CD4-positive, CD25-positive, alpha-beta regulatory T cell (primary cell): ENCODE measurements around the gene STK39. TPM values are rescaled to one million over a fixed set of nuclear protein-coding genes. Genes with fewer than 3 reads are reported as not detected.

ENCODE experiments used
- ATAC-seq, 2 donors: fragments of 150-1000 bp; cut with Tn5 transposase; one replicate each; pipeline ENCODE4 v1.10.0; 2021; ENCODE audit warnings: low read depth in 2 of 2, moderate number of reproducible peaks in 2 of 2, moderate library complexity in 1 of 2
- DNase-seq, 3 donors: peaks; one replicate each; pipeline versions ENCODE4 v3.0.0 to v3.0.0-alpha.2; 2012 to 2022; ENCODE audit warnings: mixed read lengths in 1 of 3
- H3K27ac ChIP-seq: one replicate; pipeline ENCODE4 v1.7.0; 2013; ENCODE audit warnings: mild to moderate bottlenecking, low read length; ENCODE audit not compliant: insufficient read depth, poor library complexity, severe bottlenecking
- H3K27me3 ChIP-seq: one replicate; pipeline ENCODE4 v1.7.0; 2013; ENCODE audit warnings: low read length; ENCODE audit not compliant: control insufficient read depth, insufficient read depth
- H3K36me3 ChIP-seq: one replicate; pipeline ENCODE4 v1.7.0; 2013; ENCODE audit warnings: mild to moderate bottlenecking, low read length, moderate library complexity; ENCODE audit not compliant: control insufficient read depth, insufficient read depth
- H3K4me1 ChIP-seq: 2 replicates; pipeline ENCODE4 v1.7.0; 2013; ENCODE audit warnings: mild to moderate bottlenecking, low read length; ENCODE audit not compliant: insufficient read depth, control insufficient read depth, poor library complexity, severe bottlenecking
- H3K4me3 ChIP-seq: one replicate; pipeline ENCODE4 v1.7.0; 2013; ENCODE audit warnings: low read depth, mild to moderate bottlenecking, low read length, moderate library complexity
- H3K9me3 ChIP-seq, 2 experiments: 1 replicate in 1 of 2; 2 replicates in 1 of 2; pipeline ENCODE4 v1.7.0; 2013; ENCODE audit warnings: low read length in 2 of 2, mild to moderate bottlenecking in 1 of 2, moderate library complexity in 1 of 2; ENCODE audit not compliant: control insufficient read depth in 2 of 2
- H3K27ac Mint-ChIP-seq, 3 donors: one replicate each; pipeline ENCODE4 v1.8.0; 2020 to 2022; ENCODE audit warnings: mild to moderate bottlenecking in 3 of 3, mixed read lengths in 3 of 3, moderate library complexity in 2 of 3
- H3K27me3 Mint-ChIP-seq: one replicate; pipeline ENCODE4 v1.8.0; 2022; ENCODE audit warnings: mild to moderate bottlenecking, mixed read lengths
- H3K36me3 Mint-ChIP-seq: one replicate; pipeline ENCODE4 v1.8.0; 2020; ENCODE audit warnings: mixed read lengths
- H3K4me1 Mint-ChIP-seq, 4 donors: one replicate each; pipeline ENCODE4 v1.8.0; 2020 to 2022; ENCODE audit warnings: mixed read lengths in 4 of 4, mild to moderate bottlenecking in 1 of 4
- H3K4me3 Mint-ChIP-seq, 4 donors: one replicate each; pipeline ENCODE4 v1.8.0; 2020 to 2022; ENCODE audit warnings: mild to moderate bottlenecking in 4 of 4, mixed read lengths in 4 of 4, moderate library complexity in 3 of 4
- H3K9me3 Mint-ChIP-seq, 7 donors: one replicate each; pipeline ENCODE4 v1.8.0; 2020 to 2022; ENCODE audit warnings: mixed read lengths in 7 of 7, mild to moderate bottlenecking in 3 of 7, moderate library complexity in 2 of 7
- polyA plus RNA-seq, 4 donors: library from polyadenylated mRNA; unstranded; fragments of 300-500 nt; fragmentation: Illumina TruSeq; gene quantifications; one replicate each; pipeline ENCODE4 v1.2.3, GENCODE V29; 2021
- total RNA-seq: library from RNA; stranded (reverse); gene quantifications from one replicate; pipeline ENCODE4 v1.2.3, GENCODE V29; 2022

The STK39 gene
- total and polyA plus RNA-seq, 5 donors from 2014 or later = 4.4 to 27.2 (median 7.6) TPM

DNA sequence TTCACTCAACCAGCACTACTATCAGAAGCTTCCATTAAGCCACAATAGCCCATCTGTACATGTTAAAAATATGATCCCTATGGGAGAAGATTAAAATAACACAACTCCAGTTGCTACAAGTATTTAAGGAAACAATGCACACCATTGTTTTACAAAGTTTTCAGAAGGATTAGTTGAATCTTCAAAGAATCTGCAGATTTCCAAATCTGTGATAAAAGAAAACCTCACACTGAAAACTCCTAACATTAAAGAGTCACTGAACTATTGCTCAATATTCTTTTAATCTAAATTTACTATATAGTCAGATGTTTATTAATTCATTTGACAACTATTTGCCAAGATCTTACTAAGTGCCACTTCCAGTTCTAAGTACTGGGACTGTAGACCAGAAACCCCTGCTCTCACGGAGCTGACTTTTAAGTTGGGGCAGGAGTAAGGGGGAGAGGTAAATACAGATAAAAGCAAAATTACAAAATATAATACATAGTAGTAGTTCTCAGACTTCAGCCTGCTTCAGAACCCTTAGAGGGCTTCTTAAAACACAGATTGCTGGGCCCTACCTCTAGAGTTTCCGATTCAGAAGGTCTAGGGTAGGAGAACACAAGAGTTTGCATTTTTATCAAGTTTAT is 94.4 kb downstream of the STK39 start:
- peaks cover 21% of the 10 kb centered on the region for H3K36me3 ChIP-seq
- no peak overlapping the region for H3K27ac ChIP-seq
- no peaks in the 10 kb centered on the region for H3K4me1 ChIP-seq
- H3K4me3 ChIP-seq = no peak overlapping the region
- Mint-ChIP-seq H3K4me1 (peaks cover 20 to 34% (median 26%) of the 10 kb centered on the region in 4 donors), H3K27me3 (peaks cover 4% of the 10 kb centered on the region), H3K9me3 (no peaks in the 10 kb centered on the region), H3K36me3 (peaks cover 24% of the 10 kb centered on the region), H3K4me3 (no peak overlapping the region), H3K27ac (no peak overlapping the region)
- DNase-seq (no peak), ATAC-seq (no peak)
- no peaks in the 10 kb centered on the region for H3K9me3 ChIP-seq
- H3K27me3 ChIP-seq = no peaks in the 10 kb centered on the region

DNA sequence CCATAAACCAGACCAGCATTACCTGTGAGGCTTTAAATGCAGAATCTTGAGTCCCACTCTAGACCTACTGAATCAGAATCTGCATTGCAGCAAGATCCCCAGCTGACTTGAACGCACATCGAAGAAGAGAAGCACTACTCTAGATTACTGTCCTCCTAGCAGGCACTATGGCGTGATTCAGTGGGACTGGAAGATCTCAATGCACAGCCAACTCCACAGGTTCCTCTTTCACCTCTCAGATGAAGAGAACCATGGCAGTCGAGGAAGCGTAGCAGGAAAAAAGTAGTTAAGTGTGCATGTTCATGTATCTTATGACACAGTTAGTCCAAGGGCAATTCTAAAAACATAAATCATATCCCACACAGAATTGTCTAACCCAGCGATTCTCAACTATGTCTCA is 97.4 kb downstream of the STK39 start:
- H3K4me3 Mint-ChIP-seq = no peak overlapping the region
- H3K27ac Mint-ChIP-seq = no peak overlapping the region
- H3K36me3 Mint-ChIP-seq = peaks cover 21% of the 10 kb centered on the region
- no peaks in the 10 kb centered on the region for H3K4me1 ChIP-seq
- peaks cover 16% of the 10 kb centered on the region for H3K36me3 ChIP-seq
- H3K27ac ChIP-seq = no peak overlapping the region
- H3K27me3 Mint-ChIP-seq = peaks cover 4% of the 10 kb centered on the region
- no peaks in the 10 kb centered on the region for H3K9me3 Mint-ChIP-seq
- ATAC-seq = no peak
- H3K4me3 ChIP-seq = no peak overlapping the region
- H3K9me3 ChIP-seq = no peaks in the 10 kb centered on the region
- H3K27me3 ChIP-seq = no peaks in the 10 kb centered on the region
- DNase-seq = no peak
- peaks cover 11 to 23% (median 15%) of the 10 kb centered on the region in 4 donors for H3K4me1 Mint-ChIP-seq

DNA sequence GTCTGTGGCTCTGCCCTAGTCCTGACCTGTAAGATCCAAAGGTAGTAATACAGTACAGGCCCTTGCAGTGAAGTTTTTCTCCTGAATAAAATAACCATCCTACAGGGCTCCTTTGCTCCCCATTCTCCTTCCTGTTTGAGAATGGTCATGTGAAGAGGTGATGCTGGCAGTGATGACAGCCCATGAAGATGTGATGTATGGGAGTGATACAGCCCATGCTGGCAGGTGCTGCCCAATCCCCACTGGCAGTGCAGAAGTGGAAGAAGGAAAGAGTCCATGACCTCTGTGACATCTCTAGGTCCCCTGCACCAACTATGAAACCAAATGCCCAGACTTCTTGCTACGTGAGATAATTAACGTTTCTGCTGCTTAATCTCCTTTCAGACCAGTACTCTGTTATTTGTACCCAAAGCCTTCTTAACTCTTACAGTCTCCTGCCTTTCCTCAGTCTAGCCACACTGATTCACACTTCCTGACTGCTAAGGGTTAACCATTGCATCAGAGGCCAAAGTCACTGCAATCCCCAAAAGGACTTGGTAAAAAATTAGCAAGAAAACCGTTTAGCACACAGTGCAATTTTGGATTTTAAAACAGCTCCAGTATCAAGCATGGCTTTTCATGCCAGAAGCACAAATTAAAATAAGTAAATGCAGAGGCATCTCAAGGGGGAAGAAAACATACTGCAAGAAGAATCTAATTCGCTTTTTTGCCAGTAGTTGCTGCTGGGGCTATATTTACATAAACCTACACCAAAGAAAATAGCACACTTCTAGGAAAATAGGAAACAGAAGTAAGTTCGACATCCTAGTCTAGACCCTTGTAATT is 98.0 kb downstream of the STK39 start:
- Mint-ChIP-seq H3K36me3 (peaks cover 24% of the 10 kb centered on the region), H3K27me3 (peaks cover 4% of the 10 kb centered on the region), H3K27ac (peak overlapping the region in 1 of 3 donors; percentile 30), H3K4me3 (no peak overlapping the region), H3K4me1 (peaks cover 11 to 23% (median 17%) of the 10 kb centered on the region in 4 donors), H3K9me3 (no peaks in the 10 kb centered on the region)
- Histone ChIP-seq H3K36me3 (peaks cover 13% of the 10 kb centered on the region), H3K4me3 (no peak overlapping the region), H3K4me1 (no peaks in the 10 kb centered on the region), H3K27ac (no peak overlapping the region), H3K9me3 (no peaks in the 10 kb centered on the region), H3K27me3 (no peaks in the 10 kb centered on the region)
- ATAC-seq (no peak), DNase-seq (no peak)

DNA sequence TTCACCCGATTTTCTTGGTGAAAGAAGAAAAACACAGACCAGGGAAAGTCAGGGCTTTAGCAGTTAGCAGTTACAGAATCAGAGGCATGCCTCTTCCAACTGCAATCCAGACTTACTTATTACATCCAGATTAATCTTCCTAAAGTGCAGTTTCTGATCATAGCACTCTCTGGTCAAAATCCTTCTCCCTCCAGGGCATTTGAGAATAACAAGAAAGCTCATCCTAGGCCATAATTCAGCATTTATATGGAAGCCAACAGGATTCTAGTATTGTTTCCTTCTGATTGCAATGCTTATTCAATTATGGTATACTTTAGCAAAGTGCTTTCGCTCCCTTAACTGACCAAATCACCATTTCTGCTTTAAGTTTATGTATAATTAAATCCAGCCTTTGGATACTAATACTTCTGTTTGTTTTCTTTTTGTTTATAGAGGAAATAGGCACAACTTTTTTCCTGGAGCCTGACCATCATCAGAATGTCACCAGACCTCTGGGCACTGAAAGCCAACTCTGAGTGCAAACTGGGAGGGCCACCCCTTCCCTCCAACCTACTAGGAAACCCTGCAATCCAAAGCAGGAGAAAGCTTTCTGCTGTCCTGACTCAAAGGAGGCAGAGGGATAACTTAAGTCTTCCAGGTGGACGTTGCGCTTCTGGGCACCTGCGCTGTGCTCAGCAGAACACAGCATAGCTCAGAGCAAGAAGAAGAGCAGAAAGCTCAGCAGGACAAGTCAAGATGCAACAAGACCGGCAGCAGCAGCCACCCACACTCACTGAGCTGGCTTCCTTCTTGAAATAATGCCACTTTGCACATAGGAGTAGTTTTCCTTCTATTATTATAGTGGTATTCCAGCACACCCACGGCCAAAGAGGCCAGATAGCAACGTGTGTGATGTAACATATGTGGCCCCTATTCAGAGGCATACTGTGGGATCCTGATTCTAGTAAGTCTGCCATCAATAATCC is 99.3 kb downstream of the STK39 start:
- H3K9me3 Mint-ChIP-seq = no peaks in the 10 kb centered on the region
- peaks cover 4% of the 10 kb centered on the region for H3K27me3 Mint-ChIP-seq
- ATAC-seq = no peak
- peak overlapping the region in 1 of 3 donors; percentile 39 for H3K27ac Mint-ChIP-seq
- no peak for DNase-seq
- Histone ChIP-seq H3K27me3 (no peaks in the 10 kb centered on the region), H3K4me1 (no peaks in the 10 kb centered on the region), H3K9me3 (no peaks in the 10 kb centered on the region), H3K27ac (no peak overlapping the region), H3K4me3 (no peak overlapping the region), H3K36me3 (peaks cover 12% of the 10 kb centered on the region)
- peaks cover 15 to 19% (median 15%) of the 10 kb centered on the region in 4 donors for H3K4me1 Mint-ChIP-seq
- no peak overlapping the region for H3K4me3 Mint-ChIP-seq
- H3K36me3 Mint-ChIP-seq = peaks cover 27% of the 10 kb centered on the region

DNA sequence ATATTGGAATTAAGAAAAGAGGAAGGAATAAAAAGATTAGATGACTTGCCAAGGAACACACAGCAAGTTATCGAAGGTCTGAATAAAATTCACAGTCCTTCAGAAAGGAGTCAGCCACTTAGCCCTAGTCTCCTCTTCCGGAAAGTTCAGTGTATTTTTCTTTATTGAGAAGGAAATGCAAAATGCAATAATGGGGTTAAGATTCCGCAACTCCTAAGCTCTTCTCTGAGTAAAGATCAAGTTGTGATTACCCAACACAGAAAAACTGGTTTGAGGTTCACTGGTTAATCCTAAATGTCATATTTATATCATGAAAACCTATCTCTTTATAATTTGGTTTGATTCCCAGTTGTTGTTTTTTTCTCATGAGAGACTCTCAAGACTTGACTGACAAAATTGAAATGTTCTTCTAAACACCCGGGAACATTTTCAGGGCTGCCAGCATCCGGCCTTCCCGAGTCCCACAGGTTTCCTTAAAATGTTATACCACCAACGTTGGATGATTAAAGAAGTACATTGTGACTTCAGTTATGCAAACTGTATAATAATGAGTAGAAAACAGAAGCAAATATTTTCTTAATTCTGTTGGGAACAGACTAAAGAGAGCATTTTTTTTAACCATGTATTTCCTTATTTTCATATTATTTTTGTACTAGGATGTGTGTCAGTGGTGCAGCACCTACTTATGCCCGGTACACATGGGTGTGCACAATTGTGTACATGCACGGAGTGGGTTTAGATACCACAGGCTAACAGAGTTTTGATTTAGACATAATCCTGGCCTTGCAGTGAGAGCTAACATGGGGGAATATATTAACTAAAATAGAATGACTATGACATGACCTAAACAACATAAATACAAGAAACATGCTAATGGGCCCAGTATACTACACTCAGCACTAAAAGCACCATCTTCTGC is 100.2 kb downstream of the STK39 start:
- Histone ChIP-seq H3K4me1 (no peaks in the 10 kb centered on the region), H3K27me3 (no peaks in the 10 kb centered on the region), H3K36me3 (peaks cover 12% of the 10 kb centered on the region), H3K27ac (no peak overlapping the region), H3K4me3 (no peak overlapping the region), H3K9me3 (no peaks in the 10 kb centered on the region)
- Mint-ChIP-seq H3K9me3 (no peaks in the 10 kb centered on the region), H3K27ac (peak overlapping the region in 1 of 3 donors; percentile 39), H3K36me3 (peaks cover 21% of the 10 kb centered on the region), H3K4me3 (no peak overlapping the region), H3K27me3 (no peaks in the 10 kb centered on the region), H3K4me1 (peaks cover 9 to 25% (median 16%) of the 10 kb centered on the region in 4 donors)
- no peak for DNase-seq
- ATAC-seq = no peak

DNA sequence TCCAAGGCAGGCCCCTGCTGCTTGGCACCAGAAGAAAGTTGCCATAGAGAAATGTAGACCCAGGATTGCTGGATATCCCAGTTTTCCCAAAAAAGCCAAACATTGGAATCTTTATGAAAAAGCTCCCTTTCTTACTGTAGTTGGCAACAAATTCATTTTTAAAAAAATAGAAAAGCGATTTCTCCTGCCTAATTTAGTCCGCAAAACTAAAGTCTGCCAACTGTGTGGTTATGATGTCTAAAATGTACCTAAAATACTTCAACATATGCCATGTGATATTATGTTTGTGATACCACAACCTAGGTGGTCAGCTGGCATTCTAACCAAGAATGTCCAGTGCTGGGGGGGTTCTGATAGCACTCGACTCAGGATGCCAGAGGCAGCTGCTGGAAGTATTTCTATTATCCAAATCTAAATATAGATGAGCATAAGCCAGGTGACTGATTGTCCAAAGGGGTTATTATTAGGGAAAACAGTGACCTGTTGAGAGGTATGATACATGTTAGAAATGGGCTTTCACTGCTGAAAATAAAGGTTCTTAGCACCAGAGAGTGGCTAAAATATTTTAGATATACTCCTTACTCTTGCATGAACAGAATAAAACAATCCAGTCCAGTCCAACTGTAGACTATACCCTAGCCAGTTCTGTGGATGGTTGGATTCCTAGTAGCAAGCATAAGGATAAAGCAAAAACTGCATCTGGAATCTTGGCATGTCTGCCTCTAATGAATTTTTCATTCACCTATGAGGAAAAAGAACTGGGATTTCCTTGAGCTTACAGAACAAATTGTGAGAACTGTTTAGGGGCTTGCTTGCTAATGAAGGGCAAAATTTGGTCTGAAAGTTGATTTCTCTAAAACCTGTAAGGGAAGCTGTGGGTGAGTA is 101.7 kb downstream of the STK39 start:
- Mint-ChIP-seq H3K27ac (no peak overlapping the region), H3K4me1 (peaks cover 9 to 20% (median 14%) of the 10 kb centered on the region in 4 donors)

More for the DNA sequence above, 101.7 kb downstream of the STK39 start:
- Histone ChIP-seq H3K27ac (no peak overlapping the region), H3K9me3 (no peaks in the 10 kb centered on the region), H3K27me3 (no peaks in the 10 kb centered on the region), H3K4me1 (no peaks in the 10 kb centered on the region), H3K4me3 (no peak overlapping the region), H3K36me3 (peaks cover 11% of the 10 kb centered on the region)
- ATAC-seq = no peak
- Mint-ChIP-seq H3K27me3 (no peaks in the 10 kb centered on the region), H3K9me3 (no peaks in the 10 kb centered on the region), H3K36me3 (peaks cover 19% of the 10 kb centered on the region), H3K4me3 (no peak overlapping the region)
- DNase-seq = no peak
